Measurements from ENCODE around the gene POGLUT3.

Gene POGLUT3, protein sequence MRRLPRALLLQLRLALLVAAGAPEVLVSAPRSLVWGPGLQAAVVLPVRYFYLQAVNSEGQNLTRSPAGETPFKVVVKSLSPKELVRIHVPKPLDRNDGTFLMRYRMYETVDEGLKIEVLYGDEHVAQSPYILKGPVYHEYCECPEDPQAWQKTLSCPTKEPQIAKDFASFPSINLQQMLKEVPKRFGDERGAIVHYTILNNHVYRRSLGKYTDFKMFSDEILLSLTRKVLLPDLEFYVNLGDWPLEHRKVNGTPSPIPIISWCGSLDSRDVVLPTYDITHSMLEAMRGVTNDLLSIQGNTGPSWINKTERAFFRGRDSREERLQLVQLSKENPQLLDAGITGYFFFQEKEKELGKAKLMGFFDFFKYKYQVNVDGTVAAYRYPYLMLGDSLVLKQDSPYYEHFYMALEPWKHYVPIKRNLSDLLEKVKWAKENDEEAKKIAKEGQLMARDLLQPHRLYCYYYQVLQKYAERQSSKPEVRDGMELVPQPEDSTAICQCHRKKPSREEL

DNA sequence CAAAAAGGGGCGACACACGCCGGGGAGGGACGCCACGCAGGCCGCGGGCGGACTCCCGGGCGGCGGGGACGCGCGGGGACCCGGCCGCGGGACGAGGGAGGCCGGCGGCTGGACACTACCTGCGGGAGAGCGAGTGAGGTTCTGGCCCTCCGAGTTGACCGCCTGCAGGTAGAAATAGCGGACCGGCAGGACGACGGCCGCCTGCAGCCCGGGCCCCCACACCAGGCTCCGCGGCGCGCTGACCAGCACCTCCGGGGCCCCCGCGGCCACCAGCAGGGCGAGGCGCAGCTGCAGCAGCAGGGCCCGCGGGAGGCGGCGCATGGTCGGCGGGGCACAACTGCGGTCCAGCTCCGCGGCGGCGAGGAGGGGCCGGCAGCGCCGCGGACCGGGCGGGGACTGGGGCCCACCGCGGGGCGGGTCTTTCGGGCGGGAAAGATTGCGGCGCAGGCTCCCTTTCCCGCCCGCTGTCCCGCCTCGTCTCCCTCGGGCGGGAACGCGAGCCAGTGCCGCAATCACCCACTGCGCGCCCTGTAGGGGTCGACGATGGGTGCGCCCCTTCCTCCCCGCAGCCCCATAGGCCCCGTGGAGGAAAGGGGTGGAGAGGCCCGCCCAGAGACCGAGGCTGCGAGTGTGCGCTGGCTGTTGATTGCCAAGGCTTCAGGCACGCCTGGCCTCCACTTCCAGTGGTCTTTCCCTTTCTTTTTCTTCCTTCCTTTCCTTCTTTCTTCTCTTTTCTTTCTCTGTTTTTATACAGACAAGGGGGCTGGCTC, at the start of gene POGLUT3:
POGLUT3 (minus strand) TSS at position 339 of the 770 bp plus-strand sequence; CDS start at position 321, 18 bp downstream.
- DNase-seq (ENCODE audit: low read depth) = peak; percentile 38

DNA sequence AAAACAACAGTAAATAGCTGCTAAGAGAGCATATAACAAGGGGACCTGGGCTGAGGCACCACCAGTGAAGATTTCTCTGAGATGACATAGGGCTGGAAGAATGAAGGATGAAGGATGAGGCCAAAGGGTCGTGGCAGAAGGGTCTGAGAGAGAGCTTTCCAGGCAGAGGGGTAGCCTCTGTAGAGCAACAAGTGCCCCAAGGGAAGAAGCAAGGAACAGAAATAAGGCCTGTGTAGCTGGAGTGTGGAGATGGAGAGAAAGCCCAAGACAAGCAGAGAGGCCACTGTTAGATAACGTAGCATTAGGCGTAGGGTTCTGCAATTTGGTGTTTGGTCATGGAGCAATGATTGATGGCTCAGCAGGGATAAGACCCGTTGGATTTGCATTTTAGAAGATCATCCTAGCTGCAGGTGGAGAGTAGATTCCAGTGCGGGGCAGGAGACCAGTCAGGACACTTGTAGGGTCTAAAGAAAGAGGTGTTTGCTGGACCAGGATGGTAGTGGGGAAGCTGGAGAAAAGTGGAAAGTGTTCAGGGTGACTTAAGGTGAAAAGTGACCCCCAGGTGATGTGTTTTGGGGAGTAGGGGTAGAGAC, 47.8 kb upstream of the POGLUT3 start:
- no peak for DNase-seq (ENCODE audit: low read depth)

DNA sequence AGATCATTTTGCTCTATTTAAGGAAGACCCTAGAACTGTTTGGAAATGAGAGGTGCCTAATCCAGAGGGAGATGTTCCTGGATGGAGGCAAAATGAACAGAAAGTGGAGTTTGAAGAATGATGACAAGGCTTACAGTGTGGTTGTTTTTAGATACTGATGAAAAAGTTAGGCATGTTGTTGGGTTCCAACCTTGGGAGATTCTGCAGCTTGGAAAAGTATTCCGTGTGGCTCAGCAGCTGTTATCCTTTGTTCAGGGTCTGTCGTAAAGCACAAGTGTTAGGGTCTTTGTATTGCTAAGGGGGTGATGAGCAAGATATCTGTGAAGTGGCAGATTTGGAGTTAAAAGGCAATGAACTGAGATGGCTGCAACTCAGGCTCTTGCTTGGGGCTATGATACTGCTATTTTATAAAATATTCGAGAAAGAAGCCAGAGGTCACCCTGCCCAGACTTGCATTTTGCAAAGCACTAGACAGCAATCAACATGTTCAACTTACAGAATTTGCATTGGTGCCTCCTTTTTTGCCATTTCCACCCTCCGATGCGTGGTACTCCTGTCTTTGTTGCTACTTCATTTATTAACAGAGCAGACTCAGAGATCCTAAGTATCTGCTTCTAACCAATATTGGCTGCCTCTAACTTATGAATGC, 45.3 kb upstream of the POGLUT3 start:
- no peak for DNase-seq (ENCODE audit: low read depth)

DNA sequence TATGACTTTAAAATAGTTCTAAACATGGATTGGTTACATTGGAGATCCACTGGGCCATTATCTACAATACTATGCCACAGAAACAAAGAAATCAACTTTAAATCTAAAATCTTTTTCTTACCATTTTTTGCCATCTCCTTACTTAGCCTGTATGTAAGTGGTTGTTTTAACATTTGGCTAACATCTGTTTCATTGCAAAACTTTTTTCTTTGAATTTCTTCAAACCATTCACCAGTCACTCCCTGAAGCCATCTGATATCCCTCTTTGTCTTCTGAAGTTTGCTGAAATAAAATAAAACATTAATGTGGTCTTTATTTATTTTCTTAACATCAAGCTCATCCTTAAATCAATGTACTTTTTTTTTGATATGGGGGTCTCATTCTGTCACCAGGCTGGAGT, 43.3 kb upstream of the POGLUT3 start:
- DNase-seq (ENCODE audit: low read depth) = no peak

DNA sequence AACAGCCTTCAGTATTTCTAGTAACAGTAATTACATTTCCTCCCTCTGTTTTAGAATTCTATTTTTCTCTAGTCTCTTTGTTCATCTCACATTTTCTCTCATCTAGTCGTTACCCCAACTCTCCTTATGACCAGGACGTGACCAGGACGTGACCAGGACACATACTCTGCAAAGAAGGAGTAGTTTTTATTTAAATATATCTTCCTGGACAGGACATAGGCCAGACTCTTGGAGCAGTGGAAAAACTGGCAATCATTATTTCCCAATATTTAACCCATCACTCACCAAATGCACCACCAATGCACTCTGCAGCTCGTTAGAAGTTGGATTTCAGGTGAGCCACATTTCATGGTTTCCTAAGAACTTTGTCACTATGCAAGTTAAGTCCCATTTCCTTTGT, 40.3 kb upstream of the POGLUT3 start:
- no peak for DNase-seq (ENCODE audit: low read depth)

DNA sequence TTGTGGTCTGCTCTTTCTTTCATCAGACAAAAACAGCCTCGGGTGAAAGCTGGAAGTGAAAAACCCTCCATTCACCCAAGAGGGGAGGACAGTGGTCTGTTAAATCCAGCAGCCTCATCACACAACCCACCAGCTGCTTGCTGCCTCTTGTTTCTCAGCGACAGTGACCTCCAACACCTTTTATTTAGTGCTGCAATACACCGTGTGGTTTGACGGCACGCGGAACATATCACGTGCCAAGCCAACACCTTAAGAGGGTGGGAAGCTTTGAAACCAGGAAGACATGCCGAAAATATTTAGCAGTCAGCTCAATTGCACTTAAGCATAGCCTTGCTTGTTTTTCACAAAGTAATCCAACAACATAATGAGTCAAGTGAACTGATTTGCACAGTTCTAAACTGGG, 39.8 kb upstream of the POGLUT3 start:
- no peak for DNase-seq (ENCODE audit: low read depth)

DNA sequence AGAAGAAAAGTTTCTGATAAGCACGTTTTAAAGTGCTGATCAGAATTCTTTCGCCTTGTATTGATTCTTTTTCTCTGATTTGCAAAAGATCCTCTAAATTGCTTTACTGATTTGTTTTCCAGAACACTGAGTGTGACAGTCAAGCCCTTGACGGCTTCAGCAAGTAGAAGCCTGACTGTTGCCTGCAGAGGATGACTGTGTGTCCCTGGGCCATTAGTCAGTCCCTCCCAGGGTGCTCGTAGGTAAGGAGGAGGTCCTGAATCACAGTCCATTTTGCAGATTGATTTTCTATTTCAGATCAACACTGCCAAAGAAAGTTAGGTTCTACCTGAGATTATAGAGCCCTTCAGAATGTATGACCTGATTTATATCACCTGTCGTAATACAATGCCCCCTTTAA, 38.6 kb upstream of the POGLUT3 start:
- DNase-seq (ENCODE audit: low read depth) = no peak

DNA sequence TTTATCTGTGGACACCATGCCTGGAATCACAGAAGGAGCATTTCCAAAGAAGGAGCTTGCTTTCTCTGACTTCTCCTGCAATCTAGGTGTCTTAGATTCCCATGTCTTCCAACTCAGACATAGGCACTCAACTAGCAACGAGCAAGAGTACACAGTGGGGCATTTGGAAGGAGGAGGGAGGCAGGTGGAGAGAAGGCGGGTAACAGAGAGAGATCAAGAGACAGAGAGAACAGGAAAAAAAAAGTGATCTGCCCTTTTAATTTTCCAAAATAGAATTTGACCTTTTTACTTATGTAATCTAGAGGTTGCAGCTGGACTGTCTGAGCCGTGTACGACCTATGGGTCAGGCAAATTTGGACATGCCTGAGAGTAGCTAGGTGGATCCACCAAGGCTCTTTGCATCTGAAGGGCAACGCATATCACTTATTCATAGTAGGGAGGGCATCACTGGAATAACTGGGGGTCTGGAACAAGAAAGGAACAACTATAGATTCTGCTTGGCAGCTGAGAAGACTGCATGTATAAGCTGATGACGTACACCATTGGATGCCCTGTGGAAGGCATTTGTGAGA, 37.3 kb upstream of the POGLUT3 start:
- DNase-seq (ENCODE audit: low read depth) = no peak

DNA sequence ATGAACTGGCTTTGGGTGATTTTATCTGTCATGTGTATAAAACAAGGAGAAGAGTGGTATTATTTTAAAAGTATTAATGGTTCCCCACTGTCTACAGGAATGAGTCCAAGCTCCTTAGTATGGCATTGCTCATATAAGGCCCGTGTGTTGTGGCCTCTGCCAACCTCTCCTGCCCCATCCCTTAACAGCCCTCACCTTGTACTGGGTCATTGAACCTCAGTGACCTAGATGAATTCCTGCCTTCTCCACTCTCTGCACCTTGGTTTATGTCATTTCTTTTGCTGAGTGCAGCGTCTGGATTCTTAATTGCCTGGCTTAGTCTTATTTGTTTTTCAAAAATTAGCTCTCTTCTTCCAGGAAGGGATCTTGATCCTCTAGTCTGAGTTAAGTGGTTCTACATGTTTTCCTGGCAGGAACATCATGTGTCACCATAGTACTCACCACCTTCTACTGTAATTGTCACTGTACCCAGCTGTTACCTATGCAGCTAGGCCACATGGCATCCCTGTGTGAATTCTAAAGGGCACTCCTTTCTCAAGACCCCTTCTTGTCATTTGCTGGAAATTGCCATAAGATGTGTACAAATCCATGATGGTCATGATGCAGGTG, 36.2 kb upstream of the POGLUT3 start:
- DNase-seq (ENCODE audit: low read depth) = no peak

DNA sequence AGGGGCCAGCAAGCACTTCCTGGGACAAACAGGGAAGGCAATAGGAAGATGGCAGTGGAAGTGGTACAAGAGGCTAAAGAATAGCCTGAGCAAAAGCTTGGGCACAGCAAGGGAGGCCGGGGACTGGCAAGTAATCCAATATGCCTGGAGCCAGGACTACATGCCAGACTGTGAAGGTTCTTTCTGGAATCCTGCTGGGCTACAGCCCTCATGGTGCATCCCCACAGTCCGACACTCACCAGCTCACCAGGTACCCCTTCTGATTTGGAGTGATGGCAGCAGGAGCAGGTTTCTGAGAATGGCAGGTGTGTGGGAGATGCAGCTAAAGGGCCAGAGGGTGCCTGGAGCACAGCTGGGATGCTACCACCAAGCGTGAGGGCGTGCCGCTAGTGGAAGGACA, 32.2 kb upstream of the POGLUT3 start:
- no peak for DNase-seq (ENCODE audit: low read depth)

DNA sequence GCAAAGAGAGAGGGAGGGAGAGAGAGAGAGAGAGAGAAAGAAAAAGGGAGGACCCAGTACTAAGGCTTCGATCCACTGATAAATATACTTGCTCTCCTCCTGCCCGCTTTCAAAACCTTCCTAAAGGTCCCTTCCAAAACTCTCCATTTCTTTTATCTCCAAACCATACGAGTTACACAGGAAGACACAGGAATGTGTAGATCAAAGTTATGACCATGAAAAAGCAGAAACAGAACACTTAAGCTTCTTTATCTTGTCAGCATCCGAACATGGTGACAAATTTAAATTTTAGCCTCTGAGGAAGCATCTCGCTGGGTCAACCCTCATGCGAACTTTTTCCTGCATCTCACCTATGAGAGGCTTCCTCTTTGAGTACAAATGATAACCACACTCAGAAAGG, 29.2 kb upstream of the POGLUT3 start:
- no peak for DNase-seq (ENCODE audit: low read depth)

DNA sequence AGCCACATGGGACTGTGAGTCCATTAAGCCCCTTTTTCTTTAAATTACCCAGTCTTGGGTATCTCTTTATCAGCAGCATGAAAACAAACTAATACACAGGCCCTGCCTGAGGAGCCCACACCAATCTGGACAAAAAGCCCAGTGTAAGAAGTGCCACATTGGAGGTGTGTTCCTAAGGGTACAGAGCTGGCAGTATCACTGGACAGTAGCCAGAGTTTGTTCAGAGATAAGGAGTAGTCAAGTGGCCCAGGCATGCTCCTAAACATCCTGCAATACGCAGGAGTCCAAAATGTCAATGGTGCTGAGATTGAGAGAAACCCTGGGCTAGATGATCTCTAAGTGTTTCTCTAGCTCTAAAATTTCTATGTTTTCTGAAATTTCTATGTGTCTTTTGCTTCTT, 27.0 kb upstream of the POGLUT3 start:
- DNase-seq (ENCODE audit: low read depth) = no peak

DNA sequence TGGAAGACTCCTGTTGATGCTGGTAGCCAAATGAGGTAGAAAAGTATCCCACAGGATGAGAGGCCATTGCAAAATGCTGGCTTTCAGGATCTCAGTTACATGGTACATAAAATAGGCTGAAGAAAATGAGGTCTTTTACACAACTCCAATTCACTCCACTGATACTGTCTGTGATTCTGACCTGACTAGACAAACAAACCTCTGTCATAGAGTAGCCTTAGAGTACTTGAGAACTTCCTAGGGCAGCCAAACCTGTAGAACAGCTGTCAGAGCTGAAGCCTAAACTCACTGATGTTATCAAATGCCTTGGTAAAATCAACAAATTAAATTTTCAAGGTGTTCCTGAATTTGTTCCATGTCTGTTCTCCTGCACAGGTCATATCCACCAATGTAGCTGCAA, 26.2 kb upstream of the POGLUT3 start:
- no peak for DNase-seq (ENCODE audit: low read depth)

DNA sequence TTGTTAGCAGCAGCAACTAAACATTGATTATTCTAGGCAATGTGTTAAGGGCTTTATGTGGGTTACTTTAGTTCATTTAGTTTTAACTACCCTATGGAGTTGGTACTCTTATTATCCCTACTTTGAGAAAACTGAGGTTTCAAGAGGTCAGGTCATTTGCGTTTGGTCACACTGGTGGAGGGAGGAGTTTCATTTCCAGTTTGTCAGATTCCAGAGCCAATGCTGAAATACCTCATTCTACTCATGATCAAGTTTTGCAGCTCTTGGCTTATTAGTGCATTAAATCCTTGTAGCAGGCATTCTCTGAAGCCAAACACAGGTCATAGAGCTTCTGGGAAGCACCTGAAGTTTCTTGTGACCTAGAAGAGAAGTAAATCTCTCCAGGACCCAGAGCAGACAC, 24.1 kb upstream of the POGLUT3 start:
- DNase-seq (ENCODE audit: low read depth) = no peak

DNA sequence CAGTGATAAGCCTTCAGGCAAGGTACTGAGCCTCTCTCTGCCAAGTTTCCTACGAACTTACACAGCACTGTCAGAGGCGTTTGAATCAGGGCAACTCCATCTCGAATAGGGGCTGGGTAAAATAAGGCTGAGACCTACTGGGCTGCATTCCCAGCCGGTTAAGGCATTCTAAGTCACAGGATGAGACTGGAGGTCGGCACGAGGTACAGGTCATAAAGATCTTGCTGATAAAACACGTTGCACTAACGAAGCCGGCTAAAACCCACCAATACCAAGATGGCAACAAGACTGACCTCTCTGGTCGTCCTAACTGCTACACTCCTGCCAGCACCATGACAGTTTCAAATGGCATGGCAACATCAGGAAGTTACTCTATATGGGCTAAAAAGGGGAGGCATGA, 20.4 kb upstream of the POGLUT3 start:
- no peak for DNase-seq (ENCODE audit: low read depth)

DNA sequence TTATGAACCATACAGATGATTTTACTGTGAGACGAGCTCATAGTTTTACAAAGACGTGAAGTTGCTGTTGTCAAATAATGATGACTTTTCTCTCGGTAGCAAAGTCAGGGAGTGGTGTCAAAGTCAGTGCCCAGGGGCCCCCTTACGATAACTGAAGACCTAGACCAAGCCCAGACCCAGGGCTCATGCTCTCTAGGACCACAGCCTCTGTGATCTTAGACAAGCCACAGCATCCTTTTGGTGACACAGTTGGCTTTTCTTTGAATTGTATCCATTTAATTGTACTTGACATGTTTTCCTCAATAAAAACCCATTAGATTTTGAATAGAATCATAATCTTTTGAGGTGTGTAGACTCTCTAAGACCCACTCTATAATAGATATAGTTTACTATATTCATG, 17.9 kb upstream of the POGLUT3 start:
- DNase-seq (ENCODE audit: low read depth) = no peak

DNA sequence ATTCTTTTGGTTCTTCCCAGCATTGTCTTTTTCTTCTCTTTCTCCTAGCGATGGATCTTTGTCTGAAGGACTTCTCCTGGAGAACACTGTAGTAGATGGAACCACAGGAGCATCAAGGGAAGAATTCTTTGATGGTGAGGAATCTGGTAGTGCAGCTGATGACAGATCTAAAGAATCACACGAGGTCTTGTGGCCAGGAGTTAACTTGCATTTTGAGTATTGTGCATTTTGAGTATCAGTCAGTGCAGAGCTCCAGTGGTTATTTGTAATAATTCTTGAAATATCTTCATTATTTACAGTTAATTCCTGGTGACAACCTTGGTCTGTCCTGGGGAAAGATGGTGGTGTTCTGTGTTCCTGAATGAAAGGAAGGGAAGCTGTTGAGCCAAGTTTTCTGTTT, 14.5 kb upstream of the POGLUT3 start:
- no peak for DNase-seq (ENCODE audit: low read depth)

DNA sequence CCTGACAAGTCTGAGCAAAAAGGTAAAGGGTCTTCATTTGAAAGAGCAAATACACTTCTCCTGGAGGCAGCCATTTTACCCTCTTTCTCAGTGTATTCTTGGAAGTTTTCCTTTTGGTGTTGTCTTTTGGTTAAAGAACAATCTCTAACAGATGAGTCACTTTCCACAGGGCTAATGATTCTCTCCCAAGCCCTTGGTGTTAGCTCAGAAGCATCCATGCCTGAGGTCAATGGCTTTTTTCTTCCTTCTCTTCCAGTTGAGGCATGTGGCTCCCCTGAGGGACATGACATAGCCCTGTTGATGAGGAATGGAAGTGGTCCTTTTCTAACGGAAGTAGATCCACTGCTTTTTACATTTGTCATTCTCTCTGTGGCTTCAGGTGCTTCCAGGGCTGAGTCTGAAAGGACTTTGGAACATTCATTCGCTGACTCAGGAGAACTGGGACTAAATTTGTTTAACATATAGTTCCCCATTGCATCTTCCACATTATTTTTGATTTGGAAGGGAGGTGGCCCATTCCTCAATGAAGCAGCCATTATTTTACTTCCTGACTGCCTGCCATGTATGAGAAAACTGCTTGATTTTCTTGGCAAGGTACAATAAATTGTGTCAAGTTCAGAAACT, 13.8 kb upstream of the POGLUT3 start:
- DNase-seq (ENCODE audit: low read depth) = peak; percentile 78

DNA sequence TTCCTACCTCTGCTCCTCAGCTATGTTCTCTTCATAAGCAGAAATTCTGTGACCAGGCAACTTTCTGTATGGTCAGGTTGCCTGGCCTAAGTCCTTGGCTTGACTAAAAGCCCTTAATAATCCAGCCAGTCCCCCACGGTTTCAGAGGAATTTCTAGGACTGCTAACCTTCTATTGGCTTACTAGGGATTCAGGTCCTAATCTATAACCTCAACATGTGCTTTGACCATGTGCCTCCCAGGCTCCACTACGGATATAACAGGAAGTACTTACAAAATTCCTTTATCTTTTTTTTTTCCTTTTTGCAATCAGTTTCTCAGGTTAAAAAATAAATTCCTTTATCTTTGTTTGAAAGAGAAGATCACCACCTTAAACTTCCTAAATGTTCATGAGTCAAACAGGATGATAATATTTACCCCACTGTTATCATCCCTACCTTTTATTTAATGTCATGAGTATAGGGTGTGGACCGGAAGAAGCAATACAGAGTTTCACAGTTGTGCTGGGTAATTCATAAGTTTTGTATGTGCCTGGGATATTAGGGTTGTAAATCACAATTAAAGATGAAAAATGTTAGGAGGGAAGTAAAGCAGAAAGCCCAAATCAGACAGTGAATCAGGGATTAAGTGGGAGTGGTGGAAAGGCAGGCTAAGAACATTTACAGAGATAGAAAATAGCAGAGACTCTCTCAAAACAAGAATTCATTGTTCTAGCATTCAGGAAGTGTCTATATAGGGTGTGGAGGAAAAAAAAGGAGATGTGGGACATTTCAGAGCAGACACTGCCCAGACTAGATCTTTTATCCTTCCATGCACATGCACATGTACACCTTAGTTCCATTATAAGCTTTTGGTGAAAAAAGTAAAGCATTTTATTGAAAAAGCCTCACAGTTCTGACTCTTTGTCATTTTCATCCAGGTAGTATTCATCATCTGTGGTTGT, 10.7 kb upstream of the POGLUT3 start:
- DNase-seq (ENCODE audit: low read depth) = no peak

DNA sequence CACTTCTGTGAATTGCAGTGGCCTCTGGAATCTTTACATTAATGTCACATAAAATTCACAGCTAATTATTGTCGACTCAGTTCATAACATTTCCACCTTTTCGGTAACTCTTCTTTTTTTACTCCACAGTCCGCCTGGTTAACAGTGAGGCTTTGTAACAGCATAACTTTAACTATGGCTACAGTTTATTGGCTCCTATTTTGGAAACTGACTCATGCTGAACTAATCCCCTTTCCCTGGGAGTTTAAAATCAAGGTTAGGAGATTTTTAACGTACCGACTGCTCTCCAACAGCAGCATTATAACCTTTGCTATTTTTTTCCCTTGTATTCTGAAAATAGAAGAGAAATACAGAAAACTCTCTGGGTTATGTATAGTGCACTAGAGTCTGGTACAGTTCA, 3.2 kb upstream of the POGLUT3 start:
- DNase-seq (ENCODE audit: low read depth) = peak; percentile 17
